K562 (cell line): ENCODE data around the gene SYTL5. TPM values are rescaled to one million over a fixed set of nuclear protein-coding genes. Genes with fewer than 3 reads are reported as not detected.

Experiments used
- ARID1B ChIP-seq: fragments of 450-650 bp; IDR thresholded peaks from 2 replicates; pipeline ENCODE4 v1.6.1; 2016; ENCODE audit warnings: antibody characterized with exemption, mild to moderate bottlenecking, inconsistent platforms
- CBFA2T2 ChIP-seq: fragments of 450-650 bp; conservative IDR thresholded peaks from 2 replicates; pipeline ENCODE4 v1.6.1; 2017; ENCODE audit warnings: mild to moderate bottlenecking
- CBFA2T3 ChIP-seq: fragments of 450-650 bp; IDR thresholded peaks from 2 replicates; pipeline ENCODE4 v1.6.1; 2017
- CC2D1A ChIP-seq: fragments of 450-650 bp; IDR thresholded peaks from 2 replicates; pipeline ENCODE4 v1.6.1; 2017; ENCODE audit warnings: mild to moderate bottlenecking
- FOXM1 ChIP-seq, 2 experiments: fragments of 450-650 bp in 1 of 2; sonication (generic) in 1 of 2; formaldehyde crosslinking in 1 of 2; IDR thresholded peaks; 2 replicates each; pipeline versions ENCODE4 v1.6.1 to v1.9.0; 2017 to 2022; ENCODE audit warnings: low read depth in 2 of 2, mild to moderate bottlenecking in 2 of 2, missing genetic modification reagents in 1 of 2, moderate library complexity in 1 of 2
- HMG20B ChIP-seq: fragments of 250-450 bp; sonication (Bioruptor Pico); IDR thresholded peaks from 2 replicates; pipeline ENCODE4 v1.5.0; 2021; ENCODE audit warnings: mild to moderate bottlenecking
- HNRNPK ChIP-seq: fragments of 200-400 bp; formaldehyde crosslinking; IDR thresholded peaks from one replicate; pipeline ENCODE4 v1.6.1; 2018; ENCODE audit warnings: mild to moderate bottlenecking, low read depth, low read length; ENCODE audit not compliant: poor library complexity, severe bottlenecking
- TEAD4 ChIP-seq, 2 experiments: sonication (generic) in 1 of 2; formaldehyde crosslinking in 1 of 2; IDR thresholded peaks; 2 replicates each; pipeline versions ENCODE4 v1.6.1 to v1.8.0; 2012 to 2022; ENCODE audit warnings: borderline replicate concordance in 1 of 2, inconsistent platforms in 1 of 2, low read length in 1 of 2, mild to moderate bottlenecking in 1 of 2, missing genetic modification reagents in 1 of 2
- polyA plus RNA-seq, 8 experiments: library from polyadenylated mRNA; depleted of rRNA in 4 of 8; stranded (reverse) in 5 of 8; unstranded in 3 of 8; fragments of >200 nt; fragmentation: Nextera tagmentation in 2 of 8; fragmentation: Illumina TruSeq in 1 of 8; extraction: Ambion mirVana in 2 of 8; extraction: Trizol in 1 of 8; gene quantifications; 2 replicates each; pipeline versions ENCODE4 v1.2.1 to v1.2.3, GENCODE V29; 2011 to 2014; ENCODE audit warnings: inconsistent platforms in 1 of 8, missing spikeins in 1 of 8
- total RNA-seq, 7 experiments: library from RNA; depleted of rRNA in 6 of 7; stranded (reverse); fragments of >200 nt in 6 of 7; fragmentation: Illumina TruSeq in 2 of 7; extraction: Trizol in 2 of 7; gene quantifications; 2 replicates each; pipeline versions ENCODE4 v1.2.1 to v1.2.3, GENCODE V29; 2011 to 2021; ENCODE audit warnings: low replicate concordance in 1 of 7
- TF ChIP-seq, protein P1 (sequence below): sonication (generic); formaldehyde crosslinking; IDR thresholded peaks from 2 replicates; pipeline ENCODE4 v1.8.1; 2023; ENCODE audit warnings: mild to moderate bottlenecking, missing genetic modification reagents
- TF ChIP-seq, protein P2 (sequence below): fragments of 450-650 bp; IDR thresholded peaks from 2 replicates; pipeline ENCODE4 v1.6.1; 2016

Gene SYTL5
- total and polyA plus RNA-seq, 9 of the 15 experiments (the other 6 are each of a cell fraction or from before 2014, with no cell fraction given), result 0.01 to 0.25 (median 0.09) TPM

DNA sequence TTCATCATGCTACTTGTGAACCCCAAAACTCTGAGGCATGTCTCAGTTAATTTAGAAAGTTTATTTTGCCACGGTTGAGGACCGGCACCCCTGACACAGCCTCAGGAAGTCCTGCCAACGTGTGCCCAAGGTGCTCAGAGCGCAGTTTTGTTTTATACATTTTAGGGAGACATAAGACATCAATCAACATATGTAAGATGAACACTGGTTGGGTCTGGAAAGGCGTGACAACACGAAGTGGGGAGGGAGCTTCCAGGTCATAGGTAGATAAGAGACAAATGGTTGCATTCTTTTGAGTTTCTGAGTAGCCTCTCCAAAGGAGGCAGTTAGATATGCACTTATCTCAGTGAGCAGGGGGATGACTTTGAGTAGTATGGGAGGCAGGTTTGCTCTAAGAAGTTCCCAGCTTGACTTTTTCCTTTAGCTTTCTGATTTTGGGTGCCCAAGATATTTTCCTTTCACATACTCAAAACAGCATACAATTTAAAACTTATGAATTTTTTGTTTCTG is 98.9 kb downstream of the SYTL5 start (continued):
- peak; percentile 78 for TF ChIP-seq TEAD4 (IDR thresholded peaks at IDR 0.05; ENCODE audit: low read length)
- TF ChIP-seq TEAD4 (CRISPR knock-in tag; IDR thresholded peaks at IDR 0.05; ENCODE audit: borderline replicate concordance), result no peak
- TF ChIP-seq HMG20B (CRISPR knock-in tag), result no peak
- TF ChIP-seq, protein P1, sequence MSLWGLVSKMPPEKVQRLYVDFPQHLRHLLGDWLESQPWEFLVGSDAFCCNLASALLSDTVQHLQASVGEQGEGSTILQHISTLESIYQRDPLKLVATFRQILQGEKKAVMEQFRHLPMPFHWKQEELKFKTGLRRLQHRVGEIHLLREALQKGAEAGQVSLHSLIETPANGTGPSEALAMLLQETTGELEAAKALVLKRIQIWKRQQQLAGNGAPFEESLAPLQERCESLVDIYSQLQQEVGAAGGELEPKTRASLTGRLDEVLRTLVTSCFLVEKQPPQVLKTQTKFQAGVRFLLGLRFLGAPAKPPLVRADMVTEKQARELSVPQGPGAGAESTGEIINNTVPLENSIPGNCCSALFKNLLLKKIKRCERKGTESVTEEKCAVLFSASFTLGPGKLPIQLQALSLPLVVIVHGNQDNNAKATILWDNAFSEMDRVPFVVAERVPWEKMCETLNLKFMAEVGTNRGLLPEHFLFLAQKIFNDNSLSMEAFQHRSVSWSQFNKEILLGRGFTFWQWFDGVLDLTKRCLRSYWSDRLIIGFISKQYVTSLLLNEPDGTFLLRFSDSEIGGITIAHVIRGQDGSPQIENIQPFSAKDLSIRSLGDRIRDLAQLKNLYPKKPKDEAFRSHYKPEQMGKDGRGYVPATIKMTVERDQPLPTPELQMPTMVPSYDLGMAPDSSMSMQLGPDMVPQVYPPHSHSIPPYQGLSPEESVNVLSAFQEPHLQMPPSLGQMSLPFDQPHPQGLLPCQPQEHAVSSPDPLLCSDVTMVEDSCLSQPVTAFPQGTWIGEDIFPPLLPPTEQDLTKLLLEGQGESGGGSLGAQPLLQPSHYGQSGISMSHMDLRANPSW (CRISPR knock-in tag), result no peak
- TF ChIP-seq HNRNPK, result no peak
- TF ChIP-seq CC2D1A, result peak; percentile 24; the same call in 1 of the 2 replicates
- peak; percentile 85 for TF ChIP-seq ARID1B
- peak; percentile 65; the same call in 1 of the 2 replicates for TF ChIP-seq FOXM1 (IDR thresholded peaks at IDR 0.05; ENCODE audit: low read depth)
- no peak for TF ChIP-seq FOXM1 (CRISPR knock-in tag; IDR thresholded peaks at IDR 0.05; ENCODE audit: low read depth)
- TF ChIP-seq, protein P2, sequence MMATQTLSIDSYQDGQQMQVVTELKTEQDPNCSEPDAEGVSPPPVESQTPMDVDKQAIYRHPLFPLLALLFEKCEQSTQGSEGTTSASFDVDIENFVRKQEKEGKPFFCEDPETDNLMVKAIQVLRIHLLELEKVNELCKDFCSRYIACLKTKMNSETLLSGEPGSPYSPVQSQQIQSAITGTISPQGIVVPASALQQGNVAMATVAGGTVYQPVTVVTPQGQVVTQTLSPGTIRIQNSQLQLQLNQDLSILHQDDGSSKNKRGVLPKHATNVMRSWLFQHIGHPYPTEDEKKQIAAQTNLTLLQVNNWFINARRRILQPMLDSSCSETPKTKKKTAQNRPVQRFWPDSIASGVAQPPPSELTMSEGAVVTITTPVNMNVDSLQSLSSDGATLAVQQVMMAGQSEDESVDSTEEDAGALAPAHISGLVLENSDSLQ, result peak; percentile 82
- peak; percentile 89 for TF ChIP-seq CBFA2T3
- peak; percentile 81 for TF ChIP-seq CBFA2T2
